Aorta (tissue), 5 donors: ENCODE measurements around the gene SLC4A3. TPM values are rescaled to one million over a fixed set of nuclear protein-coding genes. Genes with fewer than 3 reads are reported as not detected.
A peak's percentile ranks its signal among the peaks of the same experiment; 100 is the strongest.

Experiments used
- ATAC-seq: fragments of 200-7000 bp; cut with Tn5 transposase; one replicate; pipeline ENCODE4 v1.9.1; 2022; ENCODE audit warnings: moderate library complexity; ENCODE audit not compliant: low FRiP score
- DNase-seq, 2 donors: peaks; one replicate each; pipeline ENCODE4 v3.0.0-alpha.2; 2020
- H3K27ac ChIP-seq, 2 donors: one replicate each; pipeline ENCODE4 v1.5.1; 2013; ENCODE audit warnings: low read length in 2 of 2, mild to moderate bottlenecking in 2 of 2, moderate library complexity in 2 of 2, control low read depth in 1 of 2, inconsistent platforms in 1 of 2, low read depth in 1 of 2
- H3K27me3 ChIP-seq, 2 donors: one replicate each; pipeline ENCODE4 v1.6.1; 2013; ENCODE audit warnings: control low read depth in 1 of 2, low read length in 1 of 2, mild to moderate bottlenecking in 1 of 2, moderate library complexity in 1 of 2; ENCODE audit not compliant: insufficient read depth in 2 of 2, control insufficient read depth in 1 of 2
- H3K36me3 ChIP-seq, 2 donors: one replicate each; pipeline ENCODE4 v1.6.1; 2013; ENCODE audit warnings: control low read depth in 1 of 2, low read length in 1 of 2, mild to moderate bottlenecking in 1 of 2; ENCODE audit not compliant: insufficient read depth in 2 of 2, control insufficient read depth in 1 of 2
- H3K4me1 ChIP-seq, 2 donors: one replicate each; pipeline ENCODE4 v1.6.1; 2013; ENCODE audit warnings: low read length in 2 of 2, control low read depth in 1 of 2, mild to moderate bottlenecking in 1 of 2, moderate library complexity in 1 of 2; ENCODE audit not compliant: insufficient read depth in 2 of 2, control insufficient read depth in 1 of 2
- H3K4me3 ChIP-seq, 2 donors: one replicate each; pipeline ENCODE4 v1.5.1; 2013; ENCODE audit warnings: low read length in 2 of 2, control low read depth in 1 of 2, mild to moderate bottlenecking in 1 of 2
- H3K9me3 ChIP-seq: one replicate; pipeline ENCODE4 v1.6.1; 2013; ENCODE audit warnings: mild to moderate bottlenecking, low read length; ENCODE audit not compliant: control insufficient read depth
- WGBS, 2 donors: extraction: QIAGEN DNeasy Blood & Tissue Kit; methylation state at CpG; one replicate each; pipeline ENCODE4 v1.1.7; 2013; 5-methylcytosine and 5-hydroxymethylcytosine counted together
- intact Hi-C, 2 donors: fragments of 100-400 bp; cut with DNase I; formaldehyde crosslinking; loops; one replicate each; pipeline versions ENCODE4 v1.14.2 to v1.15.0; 2022
- polyA plus RNA-seq, 2 donors: library from polyadenylated mRNA; stranded (reverse); fragments of 200-250 nt; gene quantifications; one replicate each; pipeline ENCODE4 v1.2.3, GENCODE V29; 2013
- total RNA-seq, 2 donors: library from RNA; stranded (reverse); fragmentation: NEBNext Ultra II Directional; extraction: Animal tissue kit (Norgen Biotek cat#: 25700); gene quantifications; one replicate each; pipeline ENCODE4 v1.2.1, GENCODE V29; 2021
- donor health status: healthy with polysubstance abuse.
- donor health status: Bipolar disorder and iron deficiency.
- donor health status: DM: no; HTN: no; CAD: no.
- donor health status: DM: no; HTN: no; CAD: no.
- donor health status: DM: yes; HTN: yes; CAD: no.

SLC4A3 gene
- total and polyA plus RNA-seq, 4 donors: 2.0 to 5.4 (median 3.0) TPM

GRCh38 chr2:219642069-219642454 lies 14.6 kb downstream of the SLC4A3 start:
- Histone ChIP-seq H3K27ac (no peak overlapping the region), H3K4me1 (no peaks in the 10 kb centered on the region), H3K4me3 (no peak overlapping the region), H3K27me3 (no peaks in the 10 kb centered on the region), H3K36me3 (no peaks in the 10 kb centered on the region), H3K9me3 (no peaks in the 10 kb centered on the region)
- WGBS, 2 donors: 64 to 66% methylated on average over 8 of the region's 8 CpGs
- intact Hi-C loops: loop anchor here (1.0 to 5.0 kb wide), 5 partner anchors 45 to 255 kb away; partner anchors contain the start of genes CHPF (in 2 of the 2), DNPEP (in 1 of the 2) and TMEM198 (in 1 of the 2)
- DNase-seq (no peak), ATAC-seq (no peak)

- intact Hi-C loops: loop anchor here (1.0 to 5.0 kb wide), 5 partner anchors 45 to 255 kb away; partner anchors contain the start of genes CHPF (in 2 of the 2), DNPEP (in 1 of the 2) and TMEM198 (in 1 of the 2)
- Histone ChIP-seq H3K9me3 (no peaks in the 10 kb centered on the region), H3K4me3 (no peak overlapping the region), H3K27me3 (no peaks in the 10 kb centered on the region), H3K27ac (no peak overlapping the region), H3K36me3 (no peaks in the 10 kb centered on the region), H3K4me1 (no peaks in the 10 kb centered on the region)
- ATAC-seq (peak; percentile 95), DNase-seq (peak; percentile 97 to 99)
- WGBS, 2 donors: 9 to 11% methylated on average over 24 of the region's 24 CpGs
Measured at GRCh38 chr2:219642465-219643083, 15.1 kb downstream of the SLC4A3 start.

GRCh38 chr2:219643084-219643473 lies 15.6 kb downstream of the SLC4A3 start:
- H3K4me3 ChIP-seq: no peak overlapping the region
- ATAC-seq: no peak
- no peaks in the 10 kb centered on the region for H3K27me3 ChIP-seq
- no peaks in the 10 kb centered on the region for H3K4me1 ChIP-seq
- no peak for DNase-seq
- no peaks in the 10 kb centered on the region for H3K9me3 ChIP-seq
- no peaks in the 10 kb centered on the region for H3K36me3 ChIP-seq
- 91 to 93% methylated on average over 7 of the region's 7 CpGs for WGBS, 2 donors
- no peak overlapping the region for H3K27ac ChIP-seq
- intact Hi-C loops: loop anchor here (2.0 to 5.0 kb wide), 4 partner anchors 44 to 256 kb away; partner anchors contain the start of genes CHPF (in 1 of the 2), DNPEP (in 1 of the 2) and TMEM198 (in 1 of the 2)

GRCh38 chr2:219643788-219644398 lies 16.5 kb downstream of the SLC4A3 start:
- H3K27ac ChIP-seq: no peak overlapping the region
- no peaks in the 10 kb centered on the region for H3K9me3 ChIP-seq
- intact Hi-C loops: loop anchor here (2.0 to 5.0 kb wide), 4 partner anchors 43 to 257 kb away; partner anchors contain the start of genes CHPF (in 1 of the 2), DNPEP (in 1 of the 2) and TMEM198 (in 1 of the 2)
- WGBS, 2 donors: 91 to 92% methylated on average over 14 of the region's 14 CpGs
- no peaks in the 10 kb centered on the region for H3K36me3 ChIP-seq
- no peaks in the 10 kb centered on the region for H3K4me1 ChIP-seq
- ATAC-seq (no peak), DNase-seq (no peak)
- no peaks in the 10 kb centered on the region for H3K27me3 ChIP-seq
- H3K4me3 ChIP-seq: no peak overlapping the region

GRCh38 chr2:219644801-219645480 lies 17.5 kb downstream of the SLC4A3 start:
- no peak overlapping the region for H3K27ac ChIP-seq
- intact Hi-C loops: loop anchor here (5.0 kb wide), 3 partner anchors 42 to 258 kb away; partner anchors contain the start of genes CHPF (in 1 of the 2), DNPEP (in 1 of the 2) and TMEM198 (in 1 of the 2)

GRCh38 chr2:219645631-219646527 lies 18.4 kb downstream of the SLC4A3 start:
- Histone ChIP-seq H3K4me3 (no peak overlapping the region), H3K27me3 (no peaks in the 10 kb centered on the region), H3K9me3 (peaks cover 1% of the 10 kb centered on the region), H3K4me1 (no peaks in the 10 kb centered on the region), H3K36me3 (no peaks in the 10 kb centered on the region), H3K27ac (no peak overlapping the region)
- ATAC-seq: peak; percentile 66
- intact Hi-C loops: no loop called here
- no peak for DNase-seq
- 80 to 85% methylated on average over 12 of the region's 12 CpGs for WGBS, 2 donors

More at GRCh38 chr2:219644801-219645480, 17.5 kb downstream of the SLC4A3 start:
- Histone ChIP-seq H3K27me3 (no peaks in the 10 kb centered on the region), H3K36me3 (no peaks in the 10 kb centered on the region), H3K9me3 (no peaks in the 10 kb centered on the region), H3K4me3 (no peak overlapping the region), H3K4me1 (no peaks in the 10 kb centered on the region)
- DNase-seq (no peak), ATAC-seq (no peak)
- 73 to 74% methylated on average over 17 of the region's 17 CpGs for WGBS, 2 donors

- Histone ChIP-seq H3K4me1 (no peaks in the 10 kb centered on the region), H3K4me3 (no peak overlapping the region), H3K9me3 (peaks cover 1% of the 10 kb centered on the region), H3K27me3 (no peaks in the 10 kb centered on the region), H3K36me3 (no peaks in the 10 kb centered on the region), H3K27ac (no peak overlapping the region)
- DNase-seq (no peak), ATAC-seq (no peak)
- WGBS, 2 donors: 86 to 89% methylated on average over 2 of the region's 2 CpGs
- intact Hi-C loops: no loop called here
Measured at GRCh38 chr2:219648176-219648575, 20.7 kb downstream of the SLC4A3 start.

- WGBS, 2 donors: 86 to 91% methylated on average over 4 of the region's 4 CpGs
- intact Hi-C loops: no loop called here
- no peaks in the 10 kb centered on the region for H3K27me3 ChIP-seq
Measured at GRCh38 chr2:219648963-219649362, 21.5 kb downstream of the SLC4A3 start.

More at GRCh38 chr2:219648963-219649362, 21.5 kb downstream of the SLC4A3 start:
- Histone ChIP-seq H3K4me3 (no peak overlapping the region), H3K27ac (no peak overlapping the region), H3K36me3 (no peaks in the 10 kb centered on the region), H3K9me3 (peaks cover 1% of the 10 kb centered on the region), H3K4me1 (no peaks in the 10 kb centered on the region)
- no peak for ATAC-seq
- DNase-seq: no peak
